Measurements from ENCODE around the gene CNPY4. TPM values are rescaled to one million over a fixed set of nuclear protein-coding genes. Genes with fewer than 3 reads are reported as not detected.

The CNPY4 gene
- total RNA-seq, 2 donors from 2014 or later = 6.1 to 6.2 TPM

- H3K27me3 ChIP-seq = no peaks in the 10 kb centered on the region
- DNase-seq (ENCODE audit: low spot score) = no peak
- peaks cover 17% of the 10 kb centered on the region for H3K36me3 ChIP-seq
- no peak overlapping the region for H3K27ac ChIP-seq
- no peaks in the 10 kb centered on the region for H3K9me3 ChIP-seq
- H3K4me1 ChIP-seq = peaks cover 0 to 22% of the 10 kb centered on the region in 2 donors
- no peak for TF ChIP-seq CTCF (IDR thresholded peaks at IDR 0.05)
- no peak overlapping the region for H3K4me3 ChIP-seq
Observed at GRCh38 chr7:100160067-100160466, 40.6 kb downstream of the CNPY4 start.

- no peak overlapping the region for H3K27ac ChIP-seq
- H3K27me3 ChIP-seq = no peaks in the 10 kb centered on the region
Observed at GRCh38 chr7:100163006-100163531, 43.6 kb downstream of the CNPY4 start.

GRCh38 chr7:100163871-100164270, 44.4 kb downstream of the CNPY4 start:
- no peak overlapping the region for H3K4me3 ChIP-seq
- DNase-seq (ENCODE audit: low spot score) = no peak
- H3K27ac ChIP-seq = no peak overlapping the region
- peaks cover 0 to 21% of the 10 kb centered on the region in 2 donors for H3K4me1 ChIP-seq
- H3K27me3 ChIP-seq = no peaks in the 10 kb centered on the region
- TF ChIP-seq CTCF (IDR thresholded peaks at IDR 0.05) = no peak
- no peaks in the 10 kb centered on the region for H3K36me3 ChIP-seq
- H3K9me3 ChIP-seq = no peaks in the 10 kb centered on the region

More at GRCh38 chr7:100163006-100163531, 43.6 kb downstream of the CNPY4 start:
- no peak for TF ChIP-seq CTCF (IDR thresholded peaks at IDR 0.05)
- no peaks in the 10 kb centered on the region for H3K36me3 ChIP-seq
- DNase-seq (ENCODE audit: low spot score) = no peak
- peaks cover 0 to 16% of the 10 kb centered on the region in 2 donors for H3K4me1 ChIP-seq
- H3K9me3 ChIP-seq = no peaks in the 10 kb centered on the region
- H3K4me3 ChIP-seq = no peak overlapping the region

GRCh38 chr7:100166317-100166940, 47.0 kb downstream of the CNPY4 start:
- H3K27ac ChIP-seq = no peak overlapping the region
- no peaks in the 10 kb centered on the region for H3K36me3 ChIP-seq
- TF ChIP-seq CTCF (IDR thresholded peaks at IDR 0.05) = no peak
- H3K4me3 ChIP-seq = no peak overlapping the region
- peaks cover 0 to 27% of the 10 kb centered on the region in 2 donors for H3K4me1 ChIP-seq
- peaks cover 0 to under 1% of the 10 kb centered on the region in 2 donors for H3K27me3 ChIP-seq
- no peak for DNase-seq (ENCODE audit: low spot score)
- H3K9me3 ChIP-seq = no peaks in the 10 kb centered on the region

- peak overlapping the region; percentile 37 to 53 for H3K4me3 ChIP-seq
- H3K4me1 ChIP-seq = peaks cover 0 to 31% of the 10 kb centered on the region in 2 donors
- H3K36me3 ChIP-seq = no peaks in the 10 kb centered on the region
- H3K9me3 ChIP-seq = no peaks in the 10 kb centered on the region
- TF ChIP-seq CTCF (IDR thresholded peaks at IDR 0.05) = no peak
- peaks cover 4 to 8% of the 10 kb centered on the region in 2 donors for H3K27me3 ChIP-seq
- H3K27ac ChIP-seq = no peak overlapping the region
- no peak for DNase-seq (ENCODE audit: low spot score)
Observed at GRCh38 chr7:100166970-100167911, 47.8 kb downstream of the CNPY4 start.
